Memory B cell (primary cell): ENCODE data around the gene PPP2R1A.
"Not testable (repeated sequence)": the region's sequence is repeated elsewhere in the genome, so short reads cannot be mapped to it uniquely, and the experiment has no call there.

Experiments used
- ATAC-seq: fragments of 150-1000 bp; cut with Tn5 transposase; 2 replicates; pipeline ENCODE4 v1.10.0; 2021; ENCODE audit warnings: low read depth, mild to moderate bottlenecking, moderate library complexity
- DNase-seq, 2 donors: peaks; one replicate each; pipeline ENCODE4 v3.0.0; 2022; ENCODE audit warnings: low spot score in 2 of 2
- H3K27ac Mint-ChIP-seq: one replicate; pipeline ENCODE4 v1.8.0; 2022; ENCODE audit warnings: mild to moderate bottlenecking, moderate library complexity, mixed read lengths
- H3K27me3 Mint-ChIP-seq: one replicate; pipeline ENCODE4 v1.8.0; 2022; ENCODE audit warnings: mixed read lengths
- H3K36me3 Mint-ChIP-seq: one replicate; pipeline ENCODE4 v1.8.0; 2022; ENCODE audit warnings: mild to moderate bottlenecking, mixed read lengths
- H3K4me1 Mint-ChIP-seq: one replicate; pipeline ENCODE4 v1.8.0; 2022; ENCODE audit warnings: mixed read lengths
- H3K4me3 Mint-ChIP-seq: one replicate; pipeline ENCODE4 v1.8.0; 2022; ENCODE audit warnings: mild to moderate bottlenecking, moderate library complexity, mixed read lengths
- H3K9me3 Mint-ChIP-seq: one replicate; pipeline ENCODE4 v1.8.0; 2022; ENCODE audit warnings: mixed read lengths

PPP2R1A gene

DNA sequence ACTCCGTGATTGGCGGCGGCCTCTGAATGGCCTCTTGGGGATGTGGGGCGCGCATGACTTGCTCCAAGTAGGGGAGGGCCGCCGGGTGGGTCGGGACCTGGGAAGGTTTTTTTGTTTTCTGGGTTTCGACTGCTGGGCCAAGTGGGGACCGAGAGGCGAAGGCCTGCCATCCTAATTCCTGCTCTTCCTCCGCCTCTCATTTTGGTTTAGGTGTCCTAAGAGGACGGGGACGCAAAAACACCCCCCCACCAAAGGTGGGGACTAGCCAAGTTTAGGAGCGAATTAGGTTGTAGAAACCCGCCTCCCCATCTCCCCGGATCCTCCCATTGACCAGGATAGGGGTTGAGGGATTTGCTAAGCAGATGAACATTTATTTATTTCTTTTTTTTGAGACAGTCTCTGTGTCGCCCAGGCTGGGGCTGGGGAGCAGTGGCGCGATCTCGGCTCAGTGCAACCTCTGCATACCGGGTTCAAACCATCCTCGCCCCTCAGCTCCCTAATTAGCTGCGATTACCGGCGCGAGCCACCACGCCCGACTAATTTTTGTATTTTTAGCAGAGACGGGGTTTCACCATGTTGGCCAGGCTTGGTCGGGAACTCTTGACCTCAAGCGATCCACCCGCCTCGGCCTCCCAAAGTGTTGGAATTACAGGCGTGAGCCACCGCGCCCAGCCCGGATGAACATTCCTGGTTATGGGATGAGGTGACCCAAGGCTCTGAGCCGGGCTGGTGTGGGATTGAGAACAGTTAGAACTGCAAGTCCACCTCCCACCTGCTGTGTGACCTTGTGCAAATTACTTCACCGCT, 838 bp downstream of the PPP2R1A start:
- peaks cover 21% of the 10 kb centered on the region for H3K36me3 Mint-ChIP-seq
- H3K4me1 Mint-ChIP-seq: peaks cover 29% of the 10 kb centered on the region
- no peaks in the 10 kb centered on the region for H3K27me3 Mint-ChIP-seq
- DNase-seq (peak in 1 of 2 donors; percentile 25), ATAC-seq (no peak)
- H3K9me3 Mint-ChIP-seq: no peaks in the 10 kb centered on the region
- peak overlapping the region; percentile 99 for H3K27ac Mint-ChIP-seq
- H3K4me3 Mint-ChIP-seq: peak overlapping the region; percentile 94

DNA sequence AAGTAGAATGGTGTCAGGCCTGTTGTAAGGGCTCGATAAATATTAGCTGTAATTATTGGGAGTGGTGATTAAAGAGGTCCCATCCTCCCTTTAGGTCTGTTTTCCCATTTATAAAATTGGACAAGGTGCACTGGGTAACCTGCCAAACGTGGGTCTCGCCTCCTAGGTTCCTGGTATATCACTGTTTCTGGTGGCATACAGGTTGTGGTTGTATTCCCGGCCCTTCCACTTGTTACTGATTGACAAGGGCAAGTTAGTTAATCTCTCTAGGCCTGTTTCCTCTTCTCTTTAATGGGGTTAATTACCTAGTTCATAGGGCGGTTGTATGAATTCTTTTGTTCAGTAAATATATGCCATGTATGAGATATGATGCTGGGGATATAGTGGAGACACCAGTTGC, 1.5 kb downstream of the PPP2R1A start:
- Mint-ChIP-seq H3K27ac (peak overlapping the region; percentile 99), H3K4me1 (peaks cover 29% of the 10 kb centered on the region)

DNA sequence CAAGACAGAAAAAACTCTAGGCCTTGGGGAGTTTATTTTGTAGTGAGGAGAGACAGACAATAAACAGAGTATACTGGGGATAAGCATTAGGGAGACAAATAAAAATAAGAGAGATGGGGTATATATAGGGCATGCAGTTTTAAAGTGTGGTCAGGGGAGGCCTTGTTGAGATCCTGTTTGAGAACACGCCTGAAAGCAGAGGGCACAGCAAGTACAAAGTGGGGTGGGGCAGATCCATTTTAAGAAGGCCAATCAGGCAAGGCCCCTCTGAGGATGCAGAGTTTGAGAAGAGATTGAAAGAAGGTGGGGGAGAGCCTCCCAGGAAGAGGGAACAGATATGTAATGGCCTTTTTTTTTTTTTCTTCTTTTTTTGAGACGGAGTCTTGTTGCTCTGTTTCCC, 2.1 kb downstream of the PPP2R1A start:
- H3K36me3 Mint-ChIP-seq: peaks cover 21% of the 10 kb centered on the region
- DNase-seq: no peak
- H3K4me3 Mint-ChIP-seq: peak overlapping the region; percentile 94
- peaks cover 29% of the 10 kb centered on the region for H3K4me1 Mint-ChIP-seq
- H3K27me3 Mint-ChIP-seq: no peaks in the 10 kb centered on the region
- no peaks in the 10 kb centered on the region for H3K9me3 Mint-ChIP-seq
- ATAC-seq: no peak
- H3K27ac Mint-ChIP-seq: peak overlapping the region; percentile 16

More for the DNA sequence above, 1.5 kb downstream of the PPP2R1A start:
- DNase-seq (no peak), ATAC-seq (no peak)
- H3K9me3 Mint-ChIP-seq: no peaks in the 10 kb centered on the region
- peaks cover 21% of the 10 kb centered on the region for H3K36me3 Mint-ChIP-seq
- no peaks in the 10 kb centered on the region for H3K27me3 Mint-ChIP-seq
- H3K4me3 Mint-ChIP-seq: peak overlapping the region; percentile 94

DNA sequence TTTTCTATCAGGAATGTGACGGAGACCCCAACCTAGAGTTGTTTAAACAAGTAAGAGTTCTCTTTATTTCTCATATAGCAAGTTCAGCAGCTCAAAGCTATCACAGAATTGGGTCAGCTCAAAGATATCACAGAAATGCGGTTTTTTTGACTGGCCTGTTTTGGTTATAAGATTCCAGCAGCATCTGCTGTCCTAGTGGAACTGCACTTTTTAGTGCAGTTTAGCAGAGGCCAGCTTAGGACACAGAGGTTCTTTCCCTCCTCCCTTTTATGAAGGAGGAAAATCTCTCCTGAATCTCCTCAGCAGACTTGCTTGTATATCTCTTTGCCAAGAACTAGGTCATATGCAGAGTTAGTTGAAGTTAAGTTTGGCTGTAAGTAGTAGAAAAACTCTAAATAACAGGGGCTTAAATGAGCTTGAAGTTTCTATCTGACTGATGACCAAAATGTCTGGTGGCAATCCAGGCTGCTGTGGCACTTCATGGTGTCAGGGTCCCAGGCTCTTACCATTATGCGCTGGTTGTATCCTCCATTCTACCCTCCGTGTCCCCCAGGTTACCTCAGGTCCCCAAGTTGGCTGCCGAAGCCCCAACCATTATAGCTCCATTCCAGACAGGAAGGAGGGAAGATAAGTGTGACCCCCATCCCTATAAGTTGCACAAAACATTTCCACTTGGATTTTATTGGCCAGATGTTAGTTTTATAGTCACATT, 6.6 kb downstream of the PPP2R1A start:
- no peaks in the 10 kb centered on the region for H3K27me3 Mint-ChIP-seq

DNA sequence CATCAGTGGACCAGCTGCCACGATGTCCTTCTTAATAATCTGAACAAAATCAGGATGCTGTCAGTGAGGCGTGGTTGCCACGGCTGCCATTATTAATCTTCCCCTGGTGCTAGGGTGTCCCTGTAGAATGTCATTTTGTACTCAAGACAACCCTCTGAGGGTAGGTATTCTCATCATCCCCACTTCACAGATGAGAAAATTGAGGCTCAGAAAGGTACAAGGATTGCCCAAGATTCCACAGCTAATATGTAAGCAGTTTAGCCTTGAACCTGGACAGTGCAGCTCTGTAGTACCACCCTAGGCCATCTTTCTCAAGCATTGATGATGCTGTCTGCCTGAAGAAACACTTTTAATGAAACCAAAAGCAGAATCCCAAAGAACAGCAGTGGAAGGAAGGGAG, 8.1 kb downstream of the PPP2R1A start:
- H3K9me3 Mint-ChIP-seq: no peaks in the 10 kb centered on the region
- peak overlapping the region; percentile 31 for H3K27ac Mint-ChIP-seq
- H3K36me3 Mint-ChIP-seq: peaks cover 31% of the 10 kb centered on the region
- no peak for ATAC-seq
- no peaks in the 10 kb centered on the region for H3K27me3 Mint-ChIP-seq
- H3K4me3 Mint-ChIP-seq: no peak overlapping the region
- DNase-seq: no peak
- peaks cover 33% of the 10 kb centered on the region for H3K4me1 Mint-ChIP-seq

More for the DNA sequence above, 6.6 kb downstream of the PPP2R1A start:
- no peak for ATAC-seq
- H3K27ac Mint-ChIP-seq: no peak overlapping the region
- peaks cover 26% of the 10 kb centered on the region for H3K36me3 Mint-ChIP-seq
- no peaks in the 10 kb centered on the region for H3K9me3 Mint-ChIP-seq
- no peak for DNase-seq
- H3K4me3 Mint-ChIP-seq: no peak overlapping the region
- peaks cover 32% of the 10 kb centered on the region for H3K4me1 Mint-ChIP-seq

DNA sequence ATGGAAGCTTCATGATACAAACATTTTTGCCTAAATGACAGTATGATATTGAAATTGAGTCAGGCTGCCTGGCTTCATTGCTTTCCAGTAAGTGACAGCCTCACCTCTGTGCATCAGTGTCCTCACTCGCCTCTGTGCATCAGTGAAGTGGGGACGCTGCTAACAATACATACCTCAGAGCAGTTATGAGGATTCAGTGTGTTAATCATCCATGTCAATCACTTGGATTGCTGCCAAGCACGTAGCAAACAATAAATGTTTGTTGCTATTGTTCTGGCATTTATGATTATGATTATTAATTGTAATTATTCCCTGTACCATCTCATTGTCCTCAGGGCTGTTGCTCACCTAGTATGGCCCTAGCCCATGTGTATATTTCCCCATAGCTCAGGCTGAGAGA, 8.8 kb downstream of the PPP2R1A start:
- peaks cover 32% of the 10 kb centered on the region for H3K36me3 Mint-ChIP-seq
- no peak overlapping the region for H3K27ac Mint-ChIP-seq
- ATAC-seq: no peak
- H3K9me3 Mint-ChIP-seq: no peaks in the 10 kb centered on the region
- no peaks in the 10 kb centered on the region for H3K27me3 Mint-ChIP-seq
- H3K4me3 Mint-ChIP-seq: no peak overlapping the region
- H3K4me1 Mint-ChIP-seq: peaks cover 31% of the 10 kb centered on the region
- no peak for DNase-seq

DNA sequence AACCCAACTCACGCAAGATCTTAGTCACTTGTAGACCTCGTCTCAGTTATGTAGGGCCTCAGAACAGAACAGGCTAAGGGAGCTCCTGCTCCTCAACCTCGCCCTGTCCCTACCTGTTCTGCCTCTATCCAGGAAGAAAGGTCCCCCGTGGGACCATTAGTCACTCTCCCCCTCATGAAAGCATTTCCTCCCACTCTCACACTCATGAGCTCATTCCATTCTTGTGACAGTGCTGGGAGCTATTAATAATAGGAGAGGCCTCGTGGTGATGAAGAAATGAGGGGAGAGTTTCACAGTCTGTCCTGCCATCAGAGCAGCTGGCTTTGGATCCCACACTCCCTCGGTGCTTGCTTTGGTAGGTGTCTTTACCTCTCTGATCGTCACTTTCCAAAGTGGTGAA, 10.2 kb downstream of the PPP2R1A start:
- ATAC-seq (no peak), DNase-seq (no peak)
- peaks cover 35% of the 10 kb centered on the region for H3K36me3 Mint-ChIP-seq
- peak overlapping the region; percentile 68 for H3K27ac Mint-ChIP-seq
- no peak overlapping the region for H3K4me3 Mint-ChIP-seq
- peaks cover 33% of the 10 kb centered on the region for H3K4me1 Mint-ChIP-seq
- no peaks in the 10 kb centered on the region for H3K9me3 Mint-ChIP-seq
- H3K27me3 Mint-ChIP-seq: no peaks in the 10 kb centered on the region

DNA sequence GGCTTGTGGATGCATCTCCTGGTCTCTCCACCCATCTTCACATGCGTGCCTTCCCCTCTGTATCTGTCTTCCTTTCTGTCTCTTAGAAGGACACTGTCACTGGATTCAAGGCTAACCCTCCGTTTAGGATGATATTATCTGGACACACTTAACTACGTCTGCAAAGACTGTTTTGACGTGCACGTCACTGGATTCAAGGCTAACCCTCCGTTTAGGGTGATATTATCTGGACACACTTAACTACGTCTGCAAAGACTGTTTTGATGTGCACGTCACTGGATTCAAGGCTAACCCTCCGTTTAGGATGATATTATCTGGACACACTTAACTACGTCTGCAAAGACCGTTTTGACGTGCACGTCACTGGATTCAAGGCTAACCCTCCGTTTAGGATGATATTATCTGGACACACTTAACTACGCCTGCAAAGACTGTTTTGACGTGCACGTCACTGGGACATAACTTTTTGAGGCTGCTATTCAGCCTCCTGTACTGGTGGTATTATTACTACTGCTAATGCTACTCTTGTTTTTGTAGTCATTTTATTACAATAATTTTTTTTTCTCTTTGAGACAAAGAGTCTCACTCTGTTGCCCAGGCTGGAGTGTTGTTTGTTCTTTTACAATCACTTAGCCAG, 11.0 kb downstream of the PPP2R1A start:
- not testable (repeated sequence) for H3K27ac Mint-ChIP-seq
- H3K36me3 Mint-ChIP-seq: peaks cover 39% of the 10 kb centered on the region
- peaks cover 38% of the 10 kb centered on the region for H3K4me1 Mint-ChIP-seq

DNA sequence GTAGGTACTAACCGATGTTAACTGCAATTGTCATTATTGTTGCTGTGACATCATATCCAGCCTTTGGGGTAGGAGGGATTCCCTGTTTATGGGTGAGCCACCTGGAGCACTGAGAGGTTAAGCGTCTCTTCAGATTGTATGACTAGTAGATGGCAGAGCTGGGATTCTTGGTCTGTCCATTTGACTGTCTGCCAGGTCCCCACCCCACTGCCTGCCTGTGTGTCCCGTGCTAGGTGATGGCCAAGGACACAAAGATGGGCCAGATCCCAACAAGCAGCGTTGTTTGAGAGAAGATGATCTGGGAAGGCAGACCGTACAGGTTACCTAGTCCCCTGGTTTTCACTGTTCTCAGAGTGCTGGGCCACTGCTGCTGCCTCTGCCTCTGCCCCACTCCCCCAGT, 16.6 kb downstream of the PPP2R1A start:
- H3K4me3 Mint-ChIP-seq: no peak overlapping the region
- H3K9me3 Mint-ChIP-seq: no peaks in the 10 kb centered on the region

More for the DNA sequence above, 11.0 kb downstream of the PPP2R1A start:
- DNase-seq, H3K27me3 Mint-ChIP-seq, H3K9me3 Mint-ChIP-seq, ATAC-seq, H3K4me3 Mint-ChIP-seq: not testable (repeated sequence)

DNA sequence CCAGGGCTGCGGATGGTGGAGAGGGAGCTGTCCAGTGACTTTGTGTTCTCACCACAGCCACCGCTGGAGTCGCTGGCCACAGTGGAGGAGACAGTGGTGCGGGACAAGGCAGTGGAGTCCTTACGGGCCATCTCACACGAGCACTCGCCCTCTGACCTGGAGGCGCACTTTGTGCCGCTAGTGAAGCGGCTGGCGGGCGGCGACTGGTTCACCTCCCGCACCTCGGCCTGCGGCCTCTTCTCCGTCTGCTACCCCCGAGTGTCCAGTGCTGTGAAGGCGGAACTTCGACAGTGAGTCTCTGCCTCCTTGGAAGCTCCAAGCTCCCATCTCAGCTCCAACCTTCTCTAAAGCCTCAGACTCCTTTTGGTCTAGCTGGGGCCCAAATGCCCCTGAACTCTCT, 21.4 kb downstream of the PPP2R1A start:
- no peak for ATAC-seq

More for the DNA sequence above, 16.6 kb downstream of the PPP2R1A start:
- no peak for DNase-seq
- ATAC-seq: no peak
- Mint-ChIP-seq H3K27me3 (no peaks in the 10 kb centered on the region), H3K27ac (no peak overlapping the region), H3K4me1 (peaks cover 32% of the 10 kb centered on the region), H3K36me3 (peaks cover 52% of the 10 kb centered on the region)

DNA sequence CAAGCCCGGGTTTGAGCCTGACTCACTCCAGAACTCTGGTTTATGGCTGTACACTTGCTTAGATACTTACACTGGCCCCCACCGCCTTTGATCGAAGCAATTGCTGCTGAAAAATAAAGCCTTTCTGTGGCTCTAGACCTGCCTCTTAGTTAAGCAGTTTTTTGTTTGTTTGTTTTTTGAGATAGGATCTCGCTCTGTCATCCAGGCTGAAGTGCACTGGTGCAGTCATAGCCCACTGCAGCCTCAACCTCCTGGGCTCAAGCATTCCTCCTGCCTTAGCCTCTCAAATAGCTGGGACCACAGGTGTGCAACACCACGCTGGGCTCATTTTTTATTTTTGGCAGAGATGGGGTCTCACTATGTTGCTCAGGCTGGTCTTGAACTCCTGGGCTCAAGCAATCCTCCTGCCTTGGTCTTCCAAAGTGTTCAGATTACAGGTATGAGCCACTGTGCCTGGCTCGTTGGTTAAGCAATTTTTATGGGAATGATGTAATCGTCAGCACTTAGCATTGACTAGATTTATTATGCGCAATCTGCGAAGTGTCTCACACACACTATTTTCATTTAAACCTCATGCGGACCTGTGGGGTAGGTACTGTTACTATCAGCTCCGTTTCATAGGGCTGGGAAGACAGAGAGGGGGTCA, 22.2 kb downstream of the PPP2R1A start:
- Mint-ChIP-seq H3K36me3 (peaks cover 35% of the 10 kb centered on the region), H3K9me3 (no peaks in the 10 kb centered on the region), H3K4me3 (no peak overlapping the region), H3K27me3 (no peaks in the 10 kb centered on the region), H3K27ac (no peak overlapping the region), H3K4me1 (peaks cover 8% of the 10 kb centered on the region)
- ATAC-seq (no peak), DNase-seq (no peak)

More for the DNA sequence above, 21.4 kb downstream of the PPP2R1A start:
- Mint-ChIP-seq H3K9me3 (no peaks in the 10 kb centered on the region), H3K4me3 (no peak overlapping the region), H3K27me3 (no peaks in the 10 kb centered on the region), H3K36me3 (peaks cover 34% of the 10 kb centered on the region), H3K4me1 (peaks cover 6% of the 10 kb centered on the region), H3K27ac (no peak overlapping the region)
- no peak for DNase-seq

DNA sequence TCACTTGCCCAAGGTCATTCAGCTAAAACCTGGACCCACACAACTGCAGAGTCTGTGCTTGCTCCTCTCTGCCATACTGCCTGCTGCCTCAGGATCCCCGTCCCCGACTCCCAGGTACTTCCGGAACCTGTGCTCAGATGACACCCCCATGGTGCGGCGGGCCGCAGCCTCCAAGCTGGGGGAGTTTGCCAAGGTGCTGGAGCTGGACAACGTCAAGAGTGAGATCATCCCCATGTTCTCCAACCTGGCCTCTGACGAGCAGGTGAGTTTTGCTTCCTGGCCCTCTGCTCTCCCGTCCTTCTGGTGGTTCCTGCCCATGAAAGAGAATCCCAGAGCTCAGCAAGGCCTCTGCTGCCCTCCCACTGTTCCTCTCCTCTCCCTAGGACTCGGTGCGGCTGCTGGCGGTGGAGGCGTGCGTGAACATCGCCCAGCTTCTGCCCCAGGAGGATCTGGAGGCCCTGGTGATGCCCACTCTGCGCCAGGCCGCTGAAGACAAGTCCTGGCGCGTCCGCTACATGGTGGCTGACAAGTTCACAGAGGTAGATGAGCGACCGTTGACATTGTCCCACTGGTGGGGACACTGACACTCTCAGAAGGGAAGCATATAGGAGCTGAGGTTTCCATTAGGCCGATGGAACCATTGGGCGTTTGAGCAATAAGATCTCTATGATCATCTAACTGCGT, 22.9 kb downstream of the PPP2R1A start:
- H3K4me1 Mint-ChIP-seq: peaks cover 10% of the 10 kb centered on the region
- ATAC-seq: no peak
- no peaks in the 10 kb centered on the region for H3K9me3 Mint-ChIP-seq
- H3K27me3 Mint-ChIP-seq: no peaks in the 10 kb centered on the region
- peak overlapping the region; percentile 13 for H3K27ac Mint-ChIP-seq
- no peak for DNase-seq
- H3K36me3 Mint-ChIP-seq: peaks cover 39% of the 10 kb centered on the region
- H3K4me3 Mint-ChIP-seq: no peak overlapping the region

DNA sequence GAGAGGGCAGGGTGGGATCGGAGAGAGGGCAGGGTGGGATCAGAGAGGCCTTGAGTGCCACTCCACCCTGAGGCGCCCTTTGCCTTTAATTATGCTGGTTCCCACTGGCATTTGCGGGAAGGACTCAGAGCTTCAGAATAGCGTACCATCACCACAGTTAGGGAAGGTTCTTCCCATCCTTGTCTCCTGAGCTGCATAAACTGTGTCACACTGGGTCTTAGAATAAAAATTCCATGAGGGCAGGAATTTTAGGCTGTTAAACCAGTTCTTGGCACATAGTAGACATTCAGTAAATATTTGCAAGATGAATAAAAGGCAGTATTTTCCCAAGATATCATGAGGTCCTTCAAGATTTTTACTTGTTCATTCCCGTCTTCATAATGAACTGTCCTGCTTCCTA, 24.4 kb downstream of the PPP2R1A start:
- DNase-seq: no peak
- H3K9me3 Mint-ChIP-seq: no peaks in the 10 kb centered on the region
- no peak for ATAC-seq
- H3K36me3 Mint-ChIP-seq: peaks cover 42% of the 10 kb centered on the region
- peaks cover 11% of the 10 kb centered on the region for H3K4me1 Mint-ChIP-seq
- no peak overlapping the region for H3K27ac Mint-ChIP-seq
- H3K4me3 Mint-ChIP-seq: no peak overlapping the region
- H3K27me3 Mint-ChIP-seq: no peaks in the 10 kb centered on the region
